Measurements from ENCODE around the gene CD44. TPM values are rescaled to one million over a fixed set of nuclear protein-coding genes. Genes with fewer than 3 reads are reported as not detected.
"Not testable (repeated sequence)": the region's sequence is repeated elsewhere in the genome, so short reads cannot be mapped to it uniquely, and the experiment has no call there.

CD44 gene
- polyA plus RNA-seq, 1 of the 3 experiments (the other 2 are of a cell fraction) = 457 TPM

GRCh38 chr11:35089666-35090065 lies 49.3 kb upstream of the CD44 start (continued):
- TF ChIP-seq TEAD4 (IDR thresholded peaks at IDR 0.05; ENCODE audit: borderline replicate concordance, insufficient read depth) (no peak), SMC3 (IDR thresholded peaks at IDR 0.05; ENCODE audit: low read depth, low read length) (no peak)

DNA sequence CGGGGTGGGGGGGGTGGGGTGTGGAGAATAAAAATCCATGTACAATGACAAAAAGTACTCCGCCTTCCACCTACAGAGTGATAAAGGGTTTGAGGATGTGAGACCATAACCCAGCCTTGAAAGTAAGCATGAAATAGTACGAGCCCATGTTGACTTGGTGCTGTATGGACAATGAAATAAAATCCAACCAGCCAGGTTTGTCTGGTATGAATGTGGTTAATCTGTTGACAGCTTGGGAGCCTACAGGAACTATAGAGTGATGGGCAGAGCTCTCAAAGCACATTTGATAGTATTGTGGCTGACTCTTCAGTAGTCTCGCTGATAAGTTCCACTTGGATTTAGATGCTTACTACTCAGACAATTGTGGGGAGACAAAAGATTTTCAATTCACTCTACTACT lies 48.8 kb upstream of the CD44 start:
- Histone ChIP-seq H3K4me1 (ENCODE audit: control insufficient read depth in 1 of 2, insufficient read depth in 2 of 2, low read depth in 1 of 2, low read length in 1 of 2) (no peaks in the 10 kb centered on the region), H3K27ac (ENCODE audit: low read depth in 2 of 2, low read length in 1 of 2) (no peak overlapping the region), H3K27me3 (ENCODE audit: insufficient read depth) (no peaks in the 10 kb centered on the region), H3K4me2 (no peak overlapping the region), H3K4me3 (ENCODE audit: low read depth in 2 of 2, low read length in 1 of 2) (no peak overlapping the region), H3F3A (replicated peaks; ENCODE audit: insufficient read depth) (no peaks in the 10 kb centered on the region), H3K9ac (no peak overlapping the region), H4K20me1 (ENCODE audit: insufficient read depth) (no peaks in the 10 kb centered on the region), H3K9me2 (no peaks in the 10 kb centered on the region), H3K9me3 (no peaks in the 10 kb centered on the region), H3K79me2 (ENCODE audit: insufficient read depth) (no peaks in the 10 kb centered on the region), H2AFZ (ENCODE audit: low read depth) (no peak overlapping the region), H3K36me3 (replicated peaks in 1 of 2; ENCODE audit: control insufficient read depth in 1 of 2, insufficient read depth in 2 of 2, low read length in 1 of 2) (no peaks in the 10 kb centered on the region)
- no peak for DNase-seq
- no peak for TF ChIP-seq CHD2 (IDR thresholded peaks at IDR 0.05; ENCODE audit: low read length, partially characterized antibody)
- TF ChIP-seq GABPA (IDR thresholded peaks at IDR 0.05; ENCODE audit: low read depth) = no peak
- TF ChIP-seq NRF1 (IDR thresholded peaks at IDR 0.05; ENCODE audit: low read depth, low read length) = no peak
- TF ChIP-seq, protein P1, sequence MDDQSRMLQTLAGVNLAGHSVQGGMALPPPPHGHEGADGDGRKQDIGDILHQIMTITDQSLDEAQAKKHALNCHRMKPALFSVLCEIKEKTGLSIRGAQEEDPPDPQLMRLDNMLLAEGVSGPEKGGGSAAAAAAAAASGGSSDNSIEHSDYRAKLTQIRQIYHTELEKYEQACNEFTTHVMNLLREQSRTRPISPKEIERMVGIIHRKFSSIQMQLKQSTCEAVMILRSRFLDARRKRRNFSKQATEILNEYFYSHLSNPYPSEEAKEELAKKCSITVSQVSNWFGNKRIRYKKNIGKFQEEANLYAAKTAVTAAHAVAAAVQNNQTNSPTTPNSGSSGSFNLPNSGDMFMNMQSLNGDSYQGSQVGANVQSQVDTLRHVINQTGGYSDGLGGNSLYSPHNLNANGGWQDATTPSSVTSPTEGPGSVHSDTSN (IDR thresholded peaks at IDR 0.05) = no peak
- no peak for TF ChIP-seq EZH2phosphoT487 (IDR thresholded peaks at IDR 0.05; ENCODE audit: borderline replicate concordance, low read depth)
- no peak for TF ChIP-seq FOSL2 (IDR thresholded peaks at IDR 0.05; ENCODE audit: borderline replicate concordance, low read depth)
- no peak for TF ChIP-seq REST (IDR thresholded peaks at IDR 0.05; ENCODE audit: low read depth, low read length)
- TF ChIP-seq ELF1 (IDR thresholded peaks at IDR 0.05) = no peak
- TF ChIP-seq RFX5 (IDR thresholded peaks at IDR 0.05; ENCODE audit: low read length) = no peak
- TF ChIP-seq RAD21 (IDR thresholded peaks at IDR 0.05; ENCODE audit: low read length) = no peak
- no peak for TF ChIP-seq MAX (IDR thresholded peaks at IDR 0.05; ENCODE audit: low read depth)
- no peak for TF ChIP-seq TEAD4 (IDR thresholded peaks at IDR 0.05; ENCODE audit: borderline replicate concordance, insufficient read depth)
- TF ChIP-seq FOXJ3 (CRISPR knock-in tag; IDR thresholded peaks at IDR 0.05) = no peak
- TF ChIP-seq NFIC (IDR thresholded peaks at IDR 0.05; ENCODE audit: borderline replicate concordance) = no peak
- no peak for TF ChIP-seq GATA2 (CRISPR knock-in tag; IDR thresholded peaks at IDR 0.05)
- TF ChIP-seq RCOR1 (IDR thresholded peaks at IDR 0.05; ENCODE audit: low read length) = no peak
- no peak for TF ChIP-seq POLR2AphosphoS5 (IDR thresholded peaks at IDR 0.05; ENCODE audit: low read depth, low read length)
- no peak for TF ChIP-seq TAF1 (IDR thresholded peaks at IDR 0.05; ENCODE audit: borderline replicate concordance, low read depth, low read length)
- 89% methylated on average over 4 of the region's 4 CpGs for WGBS (ENCODE audit: low lambda C conversion rate)
- POLR2A ChIA-PET = no interaction called here
- CTCF ChIA-PET = no interaction called here

- H3F3A ChIP-seq (replicated peaks; ENCODE audit: insufficient read depth); H3K79me2 ChIP-seq (ENCODE audit: insufficient read depth); H3K4me3 ChIP-seq (ENCODE audit: low read depth in 2 of 2, low read length in 1 of 2); H4K20me1 ChIP-seq (ENCODE audit: insufficient read depth); H3K27ac ChIP-seq (ENCODE audit: low read depth in 2 of 2, low read length in 1 of 2); DNase-seq; H3K36me3 ChIP-seq (replicated peaks in 1 of 2; ENCODE audit: control insufficient read depth in 1 of 2, insufficient read depth in 2 of 2, low read length in 1 of 2); H3K27me3 ChIP-seq (ENCODE audit: insufficient read depth); H3K4me2 ChIP-seq; H3K9me2 ChIP-seq; H2AFZ ChIP-seq (ENCODE audit: low read depth); H3K9ac ChIP-seq; CTCF ChIA-PET; H3K9me3 ChIP-seq; POLR2A ChIA-PET; H3K4me1 ChIP-seq (ENCODE audit: control insufficient read depth in 1 of 2, insufficient read depth in 2 of 2, low read depth in 1 of 2, low read length in 1 of 2): not testable (repeated sequence)
- WGBS (ENCODE audit: low lambda C conversion rate) = 86% methylated on average over 5 of the region's 6 CpGs
Measured at GRCh38 chr11:35090991-35091390, 48.0 kb upstream of the CD44 start.
